Activated CD8-positive, alpha-beta memory T cell treated with anti-CD3 and anti-CD28 coated beads, Interleukin-2, amount 50 U/mL, for 48 hours (primary cell): ENCODE measurements around the gene FAM186B.
"Not testable (repeated sequence)": the region's sequence is repeated elsewhere in the genome, so short reads cannot be mapped to it uniquely, and the experiment has no call there.

Experiments
- DNase-seq: peaks from one replicate; pipeline ENCODE4 v3.0.0-alpha.2; 2020

FAM186B gene

GRCh38 chr12:49635036-49635435, 29.6 kb upstream of the FAM186B start:
- DNase-seq = no peak

- no peak for DNase-seq
These were observed 28.4 kb upstream of the FAM186B start for GRCh38 chr12:49633703-49634345.

GRCh38 chr12:49632986-49633702, 27.7 kb upstream of the FAM186B start:
- no peak for DNase-seq

GRCh38 chr12:49632401-49632800, 27.0 kb upstream of the FAM186B start:
- DNase-seq = no peak

GRCh38 chr12:49631336-49631907, 26.0 kb upstream of the FAM186B start:
- peak; percentile 49 for DNase-seq

GRCh38 chr12:49627752-49628360, 22.4 kb upstream of the FAM186B start:
- no peak for DNase-seq

GRCh38 chr12:49626836-49627235, 21.4 kb upstream of the FAM186B start:
- no peak for DNase-seq

GRCh38 chr12:49626169-49626835, 20.9 kb upstream of the FAM186B start:
- no peak for DNase-seq

GRCh38 chr12:49624921-49625577, 19.6 kb upstream of the FAM186B start:
- DNase-seq = no peak

- peak; percentile 92 for DNase-seq
These were observed 17.9 kb upstream of the FAM186B start, which contains the start of gene PRPF40B for GRCh38 chr12:49623142-49623904. Gene PRPF40B, plus strand, starts transcription at chr12:49623561. Its CDS starts 30 bp downstream, at chr12:49623591.

- DNase-seq = peak; percentile 73
These were observed 17.2 kb upstream of the FAM186B start for GRCh38 chr12:49622501-49623141.

GRCh38 chr12:49621651-49622500, 16.4 kb upstream of the FAM186B start:
- peak; percentile 70 for DNase-seq

- no peak for DNase-seq
These were observed 13.8 kb upstream of the FAM186B start for GRCh38 chr12:49619286-49619685.

- no peak for DNase-seq
These were observed 13.1 kb upstream of the FAM186B start for GRCh38 chr12:49618576-49618975.

GRCh38 chr12:49616533-49617219, 11.2 kb upstream of the FAM186B start:
- no peak for DNase-seq

- no peak for DNase-seq
These were observed 10.3 kb upstream of the FAM186B start for GRCh38 chr12:49615725-49616124.

GRCh38 chr12:49612210-49612609, 6.8 kb upstream of the FAM186B start:
- DNase-seq = no peak

GRCh38 chr12:49610785-49611184, 5.3 kb upstream of the FAM186B start:
- not testable (repeated sequence) for DNase-seq

GRCh38 chr12:49609875-49610154, 4.4 kb upstream of the FAM186B start:
- DNase-seq = no peak
